ENCODE data around the gene GEN1. TPM values are rescaled to one million over a fixed set of nuclear protein-coding genes. Genes with fewer than 3 reads are reported as not detected.

The GEN1 gene
- total and polyA plus RNA-seq, 2 of the 13 experiments (the other 11 are each of a cell fraction or from before 2014, with no cell fraction given), result 9.9 to 27.1 TPM

DNA sequence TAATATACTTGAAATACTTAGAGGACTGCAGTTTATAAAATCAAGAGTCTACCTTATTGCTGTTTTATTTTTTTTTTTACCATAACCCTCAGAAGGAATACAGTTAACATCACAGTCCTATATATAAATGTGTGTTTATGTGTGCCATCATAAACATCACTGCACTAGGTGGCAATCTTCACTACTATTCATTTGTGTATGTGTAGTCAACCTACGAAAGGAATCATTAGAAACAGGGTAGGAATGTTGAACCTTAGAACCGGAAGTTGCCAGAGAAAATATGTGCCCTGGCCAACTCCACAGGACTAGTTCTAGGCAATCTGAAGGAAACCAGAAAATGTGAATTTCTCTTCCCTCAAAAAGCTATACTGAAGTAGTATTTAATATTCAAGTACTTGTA, 3.4 kb downstream of the GEN1 start (continued):
- TF ChIP-seq TERF1 (CRISPR knock-in tag; IDR thresholded peaks at IDR 0.05), result no peak
- TF ChIP-seq CHD2 (IDR thresholded peaks at IDR 0.05; ENCODE audit: low read depth, low read length), result no peak
- TF ChIP-seq IRF2 (CRISPR knock-in tag; IDR thresholded peaks at IDR 0.05), result peak; percentile 50; the same call in 1 of the 2 replicates
- TF ChIP-seq SMAD3 (CRISPR knock-in tag; IDR thresholded peaks at IDR 0.05), result peak; percentile 28; the same call in 1 of the 2 replicates
- TF ChIP-seq, protein P1, sequence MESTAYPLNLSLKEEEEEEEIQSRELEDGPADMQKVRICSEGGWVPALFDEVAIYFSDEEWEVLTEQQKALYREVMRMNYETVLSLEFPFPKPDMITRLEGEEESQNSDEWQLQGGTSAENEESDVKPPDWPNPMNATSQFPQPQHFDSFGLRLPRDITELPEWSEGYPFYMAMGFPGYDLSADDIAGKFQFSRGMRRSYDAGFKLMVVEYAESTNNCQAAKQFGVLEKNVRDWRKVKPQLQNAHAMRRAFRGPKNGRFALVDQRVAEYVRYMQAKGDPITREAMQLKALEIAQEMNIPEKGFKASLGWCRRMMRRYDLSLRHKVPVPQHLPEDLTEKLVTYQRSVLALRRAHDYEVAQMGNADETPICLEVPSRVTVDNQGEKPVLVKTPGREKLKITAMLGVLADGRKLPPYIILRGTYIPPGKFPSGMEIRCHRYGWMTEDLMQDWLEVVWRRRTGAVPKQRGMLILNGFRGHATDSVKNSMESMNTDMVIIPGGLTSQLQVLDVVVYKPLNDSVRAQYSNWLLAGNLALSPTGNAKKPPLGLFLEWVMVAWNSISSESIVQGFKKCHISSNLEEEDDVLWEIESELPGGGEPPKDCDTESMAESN (CRISPR knock-in tag; conservative IDR thresholded peaks at IDR 0.05), result no peak
- TF ChIP-seq, protein P2, sequence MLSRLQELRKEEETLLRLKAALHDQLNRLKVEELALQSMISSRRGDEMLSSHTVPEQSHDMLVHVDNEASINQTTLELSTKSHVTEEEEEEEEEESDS (CRISPR knock-in tag; IDR thresholded peaks at IDR 0.05; ENCODE audit: borderline replicate concordance), result no peak
- TF ChIP-seq FOXJ3 (CRISPR knock-in tag; IDR thresholded peaks at IDR 0.05; ENCODE audit: borderline replicate concordance), result peak; percentile 53; the same call in 1 of the 2 replicates
- TF ChIP-seq CREM (IDR thresholded peaks at IDR 0.05), result 0 out of 2 replicates have a peak, but pooled peaks have one; percentile 29
- TF ChIP-seq CREM (CRISPR knock-in tag; IDR thresholded peaks at IDR 0.05), result no peak
- TF ChIP-seq FOXK1 (CRISPR knock-in tag; IDR thresholded peaks at IDR 0.05; ENCODE audit: borderline replicate concordance, low read depth), result peak; percentile 31; the same call in 1 of the 2 replicates
- TF ChIP-seq ZNF839 (CRISPR knock-in tag; IDR thresholded peaks at IDR 0.05; ENCODE audit: borderline replicate concordance), result no peak
- TF ChIP-seq, protein P3, sequence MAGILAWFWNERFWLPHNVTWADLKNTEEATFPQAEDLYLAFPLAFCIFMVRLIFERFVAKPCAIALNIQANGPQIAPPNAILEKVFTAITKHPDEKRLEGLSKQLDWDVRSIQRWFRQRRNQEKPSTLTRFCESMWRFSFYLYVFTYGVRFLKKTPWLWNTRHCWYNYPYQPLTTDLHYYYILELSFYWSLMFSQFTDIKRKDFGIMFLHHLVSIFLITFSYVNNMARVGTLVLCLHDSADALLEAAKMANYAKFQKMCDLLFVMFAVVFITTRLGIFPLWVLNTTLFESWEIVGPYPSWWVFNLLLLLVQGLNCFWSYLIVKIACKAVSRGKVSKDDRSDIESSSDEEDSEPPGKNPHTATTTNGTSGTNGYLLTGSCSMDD (CRISPR knock-in tag; IDR thresholded peaks at IDR 0.05), result no peak
- TF ChIP-seq AKAP8 (CRISPR knock-in tag; IDR thresholded peaks at IDR 0.05), result no peak
- TF ChIP-seq HNF4A (CRISPR knock-in tag; IDR thresholded peaks at IDR 0.05), result peak; percentile 80
- TF ChIP-seq FOXO4 (CRISPR knock-in tag; conservative IDR thresholded peaks at IDR 0.05), result no peak
- TF ChIP-seq SP140L (CRISPR knock-in tag; IDR thresholded peaks at IDR 0.05; ENCODE audit: borderline replicate concordance), result no peak
- TF ChIP-seq ZNF800 (CRISPR knock-in tag; IDR thresholded peaks at IDR 0.05), result peak; percentile 37; the same call in 1 of the 2 replicates
- TF ChIP-seq, protein P4, sequence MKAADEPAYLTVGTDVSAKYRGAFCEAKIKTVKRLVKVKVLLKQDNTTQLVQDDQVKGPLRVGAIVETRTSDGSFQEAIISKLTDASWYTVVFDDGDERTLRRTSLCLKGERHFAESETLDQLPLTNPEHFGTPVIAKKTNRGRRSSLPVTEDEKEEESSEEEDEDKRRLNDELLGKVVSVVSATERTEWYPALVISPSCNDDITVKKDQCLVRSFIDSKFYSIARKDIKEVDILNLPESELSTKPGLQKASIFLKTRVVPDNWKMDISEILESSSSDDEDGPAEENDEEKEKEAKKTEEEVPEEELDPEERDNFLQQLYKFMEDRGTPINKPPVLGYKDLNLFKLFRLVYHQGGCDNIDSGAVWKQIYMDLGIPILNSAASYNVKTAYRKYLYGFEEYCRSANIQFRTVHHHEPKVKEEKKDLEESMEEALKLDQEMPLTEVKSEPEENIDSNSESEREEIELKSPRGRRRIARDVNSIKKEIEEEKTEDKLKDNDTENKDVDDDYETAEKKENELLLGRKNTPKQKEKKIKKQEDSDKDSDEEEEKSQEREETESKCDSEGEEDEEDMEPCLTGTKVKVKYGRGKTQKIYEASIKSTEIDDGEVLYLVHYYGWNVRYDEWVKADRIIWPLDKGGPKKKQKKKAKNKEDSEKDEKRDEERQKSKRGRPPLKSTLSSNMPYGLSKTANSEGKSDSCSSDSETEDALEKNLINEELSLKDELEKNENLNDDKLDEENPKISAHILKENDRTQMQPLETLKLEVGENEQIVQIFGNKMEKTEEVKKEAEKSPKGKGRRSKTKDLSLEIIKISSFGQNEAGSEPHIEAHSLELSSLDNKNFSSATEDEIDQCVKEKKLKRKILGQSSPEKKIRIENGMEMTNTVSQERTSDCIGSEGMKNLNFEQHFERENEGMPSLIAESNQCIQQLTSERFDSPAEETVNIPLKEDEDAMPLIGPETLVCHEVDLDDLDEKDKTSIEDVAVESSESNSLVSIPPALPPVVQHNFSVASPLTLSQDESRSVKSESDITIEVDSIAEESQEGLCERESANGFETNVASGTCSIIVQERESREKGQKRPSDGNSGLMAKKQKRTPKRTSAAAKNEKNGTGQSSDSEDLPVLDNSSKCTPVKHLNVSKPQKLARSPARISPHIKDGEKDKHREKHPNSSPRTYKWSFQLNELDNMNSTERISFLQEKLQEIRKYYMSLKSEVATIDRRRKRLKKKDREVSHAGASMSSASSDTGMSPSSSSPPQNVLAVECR (CRISPR knock-in tag; IDR thresholded peaks at IDR 0.05; ENCODE audit: borderline replicate concordance), result no peak; the same call in 1 of the 2 replicates

All from HepG2 (cell line).